Subcutaneous adipose tissue (tissue), 4 donors: Measurements from ENCODE around the gene MYEOV. TPM values are rescaled to one million over a fixed set of nuclear protein-coding genes. Genes with fewer than 3 reads are reported as not detected.

Source experiments
- total RNA-seq, 4 donors: library from RNA; depleted of rRNA; stranded (reverse); fragments of >200 nt; gene quantifications; one replicate each; pipeline ENCODE4 v1.1.0, GENCODE V29; 2016
- TF ChIP-seq, protein P1 (sequence below): fragments of 450-650 bp; IDR thresholded peaks from one replicate; pipeline ENCODE4 v1.5.1; 2016; ENCODE audit warnings: low read depth, mild to moderate bottlenecking, control low read depth, antibody characterized with exemption, moderate library complexity

Gene MYEOV
- total RNA-seq, 4 donors from 2014 or later, result 21.4 to 57.9 (median 39.2) TPM

DNA sequence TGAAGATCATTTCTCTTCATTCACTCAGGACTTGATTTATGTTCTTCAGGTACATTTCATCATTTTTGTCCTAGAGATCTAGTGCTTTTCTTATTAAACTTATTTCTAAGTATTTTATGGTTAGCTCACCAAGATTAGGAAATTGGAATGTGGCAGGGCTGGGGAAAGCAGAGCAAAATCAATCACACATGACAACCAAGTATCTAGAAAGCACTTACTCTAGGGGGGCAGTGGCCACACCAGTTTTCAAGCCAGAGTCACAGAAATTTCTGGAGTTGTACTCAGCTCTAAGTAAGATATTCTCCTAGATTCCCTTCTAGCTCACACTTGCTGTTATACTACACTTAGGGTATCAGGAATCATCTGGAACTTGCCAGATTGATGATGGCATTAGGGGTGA, 33.3 kb upstream of the MYEOV start:
- TF ChIP-seq, protein P1, sequence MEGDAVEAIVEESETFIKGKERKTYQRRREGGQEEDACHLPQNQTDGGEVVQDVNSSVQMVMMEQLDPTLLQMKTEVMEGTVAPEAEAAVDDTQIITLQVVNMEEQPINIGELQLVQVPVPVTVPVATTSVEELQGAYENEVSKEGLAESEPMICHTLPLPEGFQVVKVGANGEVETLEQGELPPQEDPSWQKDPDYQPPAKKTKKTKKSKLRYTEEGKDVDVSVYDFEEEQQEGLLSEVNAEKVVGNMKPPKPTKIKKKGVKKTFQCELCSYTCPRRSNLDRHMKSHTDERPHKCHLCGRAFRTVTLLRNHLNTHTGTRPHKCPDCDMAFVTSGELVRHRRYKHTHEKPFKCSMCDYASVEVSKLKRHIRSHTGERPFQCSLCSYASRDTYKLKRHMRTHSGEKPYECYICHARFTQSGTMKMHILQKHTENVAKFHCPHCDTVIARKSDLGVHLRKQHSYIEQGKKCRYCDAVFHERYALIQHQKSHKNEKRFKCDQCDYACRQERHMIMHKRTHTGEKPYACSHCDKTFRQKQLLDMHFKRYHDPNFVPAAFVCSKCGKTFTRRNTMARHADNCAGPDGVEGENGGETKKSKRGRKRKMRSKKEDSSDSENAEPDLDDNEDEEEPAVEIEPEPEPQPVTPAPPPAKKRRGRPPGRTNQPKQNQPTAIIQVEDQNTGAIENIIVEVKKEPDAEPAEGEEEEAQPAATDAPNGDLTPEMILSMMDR, result no peak

DNA sequence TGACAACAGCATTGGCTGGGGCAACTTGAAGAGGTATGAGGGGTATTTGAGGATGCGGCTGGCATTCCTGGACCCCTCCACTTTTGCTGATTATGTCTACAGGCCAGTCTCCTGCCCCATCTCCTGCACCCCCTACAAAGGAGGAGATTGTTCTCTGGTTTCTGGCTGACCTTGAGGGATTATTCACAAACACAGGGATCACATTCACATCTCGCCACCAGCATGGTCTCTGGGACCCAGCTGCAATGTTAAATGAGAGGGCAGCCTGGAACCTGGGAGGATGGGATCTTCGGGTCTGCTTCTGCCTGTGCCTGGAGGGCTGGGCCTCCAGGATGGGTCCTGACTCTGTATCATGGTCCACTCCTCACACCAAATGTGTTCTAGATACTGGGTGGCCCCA, 32.8 kb upstream of the MYEOV start:
- TF ChIP-seq, protein P1, result no peak

DNA sequence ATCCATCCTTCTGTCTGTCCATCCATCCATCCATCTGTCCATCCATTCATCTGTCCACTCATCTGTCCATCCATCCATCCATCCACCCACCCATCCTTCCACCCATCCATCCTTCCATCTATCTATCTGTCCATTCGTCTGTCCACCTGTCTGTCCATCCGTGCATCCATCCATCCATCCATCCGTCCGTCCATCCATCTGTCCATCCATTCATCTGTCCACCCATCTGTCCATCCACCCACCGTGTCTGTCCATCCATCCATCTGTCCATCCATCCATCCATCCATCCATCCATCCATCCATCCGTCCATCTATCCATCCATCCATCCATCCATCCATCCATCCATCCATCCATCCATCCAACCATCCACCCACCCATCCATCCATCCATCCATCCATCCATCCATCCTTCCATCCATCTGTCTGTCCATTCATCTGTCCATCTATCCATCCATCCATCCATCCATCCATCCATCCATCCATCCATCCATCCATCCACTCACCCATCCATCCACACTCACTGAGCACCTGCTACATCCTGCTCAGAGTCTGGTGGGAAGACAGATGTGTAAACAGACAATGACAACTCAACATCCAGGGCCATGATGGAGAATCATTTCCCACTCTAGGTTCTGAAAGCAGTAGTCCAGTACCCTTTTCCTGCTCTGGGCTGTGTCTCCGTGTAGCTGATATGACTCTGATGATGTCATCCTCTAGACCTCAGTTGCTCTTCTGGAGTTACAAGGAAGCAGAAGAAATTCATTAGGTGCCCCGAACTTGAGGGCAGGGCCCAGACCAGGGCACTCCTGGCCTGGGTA, 30.8 kb upstream of the MYEOV start:
- TF ChIP-seq, protein P1, result no peak

- TF ChIP-seq, protein P1, result no peak
Observed at GRCh38 chr11:69263736-69264052, 30.3 kb upstream of the MYEOV start.

- TF ChIP-seq, protein P1, result no peak
Observed at GRCh38 chr11:69264486-69264885, 29.5 kb upstream of the MYEOV start.

DNA sequence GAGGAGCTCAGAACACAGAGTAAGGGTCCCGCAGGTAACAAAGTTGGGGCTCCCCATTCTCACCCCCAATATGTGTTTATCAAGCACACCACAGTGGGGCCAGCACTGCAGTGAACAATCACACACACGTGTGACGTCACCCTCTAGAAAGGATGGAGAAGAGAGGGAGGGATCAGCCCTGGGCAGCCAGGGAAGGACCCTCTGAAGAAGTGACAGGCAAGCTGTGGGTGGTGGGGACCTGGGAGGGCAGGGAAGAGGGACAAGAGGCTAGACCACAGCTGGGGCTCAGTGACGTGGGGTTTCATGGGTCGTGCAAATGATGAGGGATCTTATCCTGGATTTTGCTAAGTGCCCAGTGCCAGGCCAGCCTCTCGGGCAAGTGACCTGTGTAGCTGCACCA, 28.7 kb upstream of the MYEOV start:
- TF ChIP-seq, protein P1, result no peak

DNA sequence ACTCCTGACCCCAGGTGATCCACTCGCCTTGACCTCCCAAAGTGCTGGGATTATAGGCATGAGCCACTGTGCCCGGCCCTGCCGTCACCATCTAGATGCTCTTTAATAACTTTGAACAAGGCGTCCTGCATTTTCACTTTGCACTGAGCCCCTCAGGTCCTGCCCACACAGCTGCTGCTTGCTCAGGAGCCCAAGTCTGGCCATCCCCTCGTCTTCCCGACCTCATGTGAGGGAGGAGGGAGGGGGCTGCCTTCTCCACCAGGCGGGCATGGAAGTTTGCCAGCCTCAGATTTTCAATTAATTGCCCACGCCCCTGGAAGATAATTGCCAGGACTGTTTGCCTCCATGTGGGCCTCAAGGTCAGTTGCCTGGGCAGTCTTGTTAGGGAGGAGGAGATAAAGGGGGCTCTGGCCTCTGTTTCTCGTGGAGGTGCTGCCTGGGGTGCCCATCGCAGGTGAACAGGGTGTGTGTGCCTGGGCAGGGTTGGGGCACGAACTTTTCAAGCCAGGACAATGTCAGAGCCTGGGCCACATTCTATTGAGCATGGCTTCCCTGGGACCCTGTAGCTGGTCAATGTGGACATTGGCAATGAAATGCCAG, 27.9 kb upstream of the MYEOV start:
- TF ChIP-seq, protein P1, result no peak
